Type B pancreatic cell (in vitro differentiated cells): ENCODE results near the gene CALR3. TPM values are rescaled to one million over a fixed set of nuclear protein-coding genes. Genes with fewer than 3 reads are reported as not detected.

ENCODE experiments used
- DNase-seq: peaks from one replicate; pipeline ENCODE4 v3.0.0; 2021; ENCODE audit warnings: mixed read lengths; ENCODE audit not compliant: unreplicated experiment; ENCODE audit errors: extremely low spot score
- H3K27ac Mint-ChIP-seq: 2 replicates; pipeline ENCODE4 v1.8.0; 2021; ENCODE audit warnings: mild to moderate bottlenecking, mixed read lengths
- H3K27me3 Mint-ChIP-seq: 2 replicates; pipeline ENCODE4 v1.8.0; 2021; ENCODE audit warnings: mixed read lengths
- H3K36me3 Mint-ChIP-seq: 2 replicates; pipeline ENCODE4 v1.8.0; 2021; ENCODE audit warnings: mixed read lengths
- H3K4me1 Mint-ChIP-seq: one replicate; pipeline ENCODE4 v1.8.0; 2021; ENCODE audit warnings: mixed read lengths; ENCODE audit not compliant: unreplicated experiment
- H3K4me3 Mint-ChIP-seq: 2 replicates; pipeline ENCODE4 v1.8.0; 2021; ENCODE audit warnings: mild to moderate bottlenecking, mixed read lengths
- H3K9me3 Mint-ChIP-seq: 2 replicates; pipeline ENCODE4 v1.8.0; 2021; ENCODE audit warnings: mixed read lengths
- total RNA-seq: library from RNA; stranded (reverse); gene quantifications from 2 replicates; pipeline ENCODE4 v1.2.1, GENCODE V29; 2021; ENCODE audit warnings: low replicate concordance
- TF ChIP-seq, protein P1 (sequence below): fragments of 200-600 bp; sonication (generic); conservative IDR thresholded peaks from 2 replicates; pipeline ENCODE4 v1.5.0; 2021; ENCODE audit warnings: antibody characterized with exemption, mild to moderate bottlenecking

The CALR3 gene
- total RNA-seq, 1 donor from 2014 or later = not detected

DNA sequence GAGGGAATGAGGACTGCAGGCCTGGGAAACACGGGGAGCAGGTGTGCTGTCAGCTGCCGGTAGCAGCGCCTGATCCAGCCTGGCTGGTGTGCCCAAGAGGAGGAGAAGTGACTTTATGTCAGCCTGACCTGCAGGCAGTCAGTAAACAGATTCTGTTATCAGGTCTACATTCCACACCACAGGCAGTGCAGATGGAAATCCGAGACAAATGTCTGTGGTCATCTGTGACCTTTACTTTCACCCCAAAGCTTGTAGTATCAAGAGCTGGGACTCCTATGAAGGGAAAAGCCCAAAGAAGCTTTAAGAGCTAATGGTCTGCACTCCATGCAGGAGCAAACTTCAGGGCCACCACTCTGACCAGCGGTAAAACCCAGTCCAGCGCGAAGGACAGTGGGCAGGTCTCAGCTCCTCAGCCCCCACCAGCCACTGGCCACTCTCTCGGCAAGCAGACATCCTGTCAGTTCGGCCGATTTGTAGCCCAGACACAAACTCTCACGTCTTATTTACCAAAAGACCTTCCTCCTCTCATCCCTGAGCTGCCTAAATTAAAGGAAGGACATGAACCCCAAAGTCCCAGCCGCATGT lies 31.9 kb downstream of the CALR3 start:
- TF ChIP-seq, protein P1, sequence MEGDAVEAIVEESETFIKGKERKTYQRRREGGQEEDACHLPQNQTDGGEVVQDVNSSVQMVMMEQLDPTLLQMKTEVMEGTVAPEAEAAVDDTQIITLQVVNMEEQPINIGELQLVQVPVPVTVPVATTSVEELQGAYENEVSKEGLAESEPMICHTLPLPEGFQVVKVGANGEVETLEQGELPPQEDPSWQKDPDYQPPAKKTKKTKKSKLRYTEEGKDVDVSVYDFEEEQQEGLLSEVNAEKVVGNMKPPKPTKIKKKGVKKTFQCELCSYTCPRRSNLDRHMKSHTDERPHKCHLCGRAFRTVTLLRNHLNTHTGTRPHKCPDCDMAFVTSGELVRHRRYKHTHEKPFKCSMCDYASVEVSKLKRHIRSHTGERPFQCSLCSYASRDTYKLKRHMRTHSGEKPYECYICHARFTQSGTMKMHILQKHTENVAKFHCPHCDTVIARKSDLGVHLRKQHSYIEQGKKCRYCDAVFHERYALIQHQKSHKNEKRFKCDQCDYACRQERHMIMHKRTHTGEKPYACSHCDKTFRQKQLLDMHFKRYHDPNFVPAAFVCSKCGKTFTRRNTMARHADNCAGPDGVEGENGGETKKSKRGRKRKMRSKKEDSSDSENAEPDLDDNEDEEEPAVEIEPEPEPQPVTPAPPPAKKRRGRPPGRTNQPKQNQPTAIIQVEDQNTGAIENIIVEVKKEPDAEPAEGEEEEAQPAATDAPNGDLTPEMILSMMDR = no peak
- no peaks in the 10 kb centered on the region for H3K27me3 Mint-ChIP-seq
- peaks cover 5% of the 10 kb centered on the region for H3K36me3 Mint-ChIP-seq
- H3K9me3 Mint-ChIP-seq = no peaks in the 10 kb centered on the region
- H3K4me1 Mint-ChIP-seq = peaks cover 44% of the 10 kb centered on the region
- peak overlapping the region; percentile 6 for H3K4me3 Mint-ChIP-seq
- no peak for DNase-seq
- peak overlapping the region; percentile 60 for H3K27ac Mint-ChIP-seq

DNA sequence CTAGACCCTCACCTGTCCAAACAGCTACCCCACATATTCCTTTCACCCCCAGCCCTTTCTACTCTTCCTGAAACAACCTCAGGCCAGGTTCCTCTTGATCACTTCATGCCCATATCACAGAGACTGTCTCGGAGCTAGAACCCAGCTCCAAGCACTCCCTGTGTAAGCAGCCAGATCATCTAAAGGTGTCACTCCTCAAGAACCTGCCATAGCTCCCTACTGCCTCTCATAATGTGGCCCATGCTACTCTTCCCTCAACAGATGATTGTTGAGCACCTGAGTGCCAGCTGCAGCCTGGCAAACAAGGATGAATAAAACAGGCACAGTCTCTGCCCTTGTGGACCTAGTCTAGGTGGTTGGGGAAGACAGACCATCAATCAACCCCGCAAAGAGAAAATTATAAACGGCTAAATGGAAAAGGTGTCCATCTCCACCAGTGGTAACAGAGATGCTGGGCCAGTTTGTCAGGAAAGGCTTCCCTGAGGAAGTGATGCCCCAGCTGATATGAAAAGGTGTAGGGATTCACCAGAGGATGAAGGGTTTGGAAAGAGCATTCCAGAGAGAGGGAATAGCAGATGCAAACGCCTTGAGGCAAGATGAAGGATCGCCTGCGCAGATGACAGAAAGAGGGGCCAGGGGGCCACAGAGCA lies 32.5 kb downstream of the CALR3 start:
- Mint-ChIP-seq H3K27me3 (no peaks in the 10 kb centered on the region), H3K27ac (peak overlapping the region; percentile 60), H3K4me1 (peaks cover 44% of the 10 kb centered on the region), H3K4me3 (peak overlapping the region; percentile 6), H3K9me3 (no peaks in the 10 kb centered on the region), H3K36me3 (peaks cover 5% of the 10 kb centered on the region)
- no peak for DNase-seq
- TF ChIP-seq, protein P1 = no peak

DNA sequence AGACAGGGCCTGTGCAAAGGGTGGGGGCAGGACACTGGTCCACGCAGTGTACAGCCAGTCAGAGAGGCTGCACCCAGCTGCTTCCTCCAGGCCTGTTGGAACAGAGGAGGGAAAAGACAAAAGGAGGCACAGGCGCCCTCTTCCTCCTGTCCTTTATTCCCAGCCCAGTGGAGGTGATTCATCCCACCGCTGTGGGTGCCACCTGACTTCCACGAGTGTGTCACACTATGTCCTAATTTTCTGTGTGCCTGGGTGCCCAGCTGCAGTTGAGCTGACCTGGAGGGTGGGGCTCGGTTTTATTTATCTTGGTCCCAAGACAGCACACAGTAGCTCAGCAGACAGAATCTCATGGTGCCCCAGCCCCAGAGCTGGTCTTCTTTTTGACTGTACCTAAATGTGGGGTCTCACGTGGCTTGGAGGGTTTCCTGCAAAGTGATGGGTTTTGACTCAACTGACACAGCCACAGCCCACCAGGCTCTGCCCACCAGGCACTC lies 33.2 kb downstream of the CALR3 start:
- H3K4me1 Mint-ChIP-seq = peaks cover 47% of the 10 kb centered on the region
- H3K4me3 Mint-ChIP-seq = no peak overlapping the region
- TF ChIP-seq, protein P1 = no peak
- no peaks in the 10 kb centered on the region for H3K9me3 Mint-ChIP-seq
- no peak for DNase-seq
- H3K27ac Mint-ChIP-seq = no peak overlapping the region
- peaks cover 5% of the 10 kb centered on the region for H3K36me3 Mint-ChIP-seq
- no peaks in the 10 kb centered on the region for H3K27me3 Mint-ChIP-seq

DNA sequence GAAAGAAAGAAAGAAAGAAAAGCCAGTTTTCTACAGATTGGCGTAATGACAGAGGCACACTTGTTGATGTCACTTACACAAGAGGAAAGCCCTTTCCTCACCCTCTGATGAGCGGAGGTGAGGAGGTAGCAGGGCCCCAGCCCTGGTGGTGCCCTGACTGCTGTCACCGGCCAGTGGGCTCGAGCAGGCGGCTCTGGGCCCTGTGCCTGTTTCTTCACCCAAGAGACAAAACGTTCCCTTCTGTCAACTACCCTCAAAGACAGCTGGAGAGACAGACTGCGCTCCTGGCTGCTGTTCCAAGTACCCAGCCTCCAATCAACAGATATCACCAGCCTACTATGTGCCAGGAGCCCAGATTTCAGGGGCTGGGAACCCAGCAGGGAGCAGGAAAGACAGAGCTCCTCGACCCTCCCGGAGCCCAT lies 34.3 kb downstream of the CALR3 start:
- TF ChIP-seq, protein P1 = no peak
- Mint-ChIP-seq H3K4me1 (peaks cover 51% of the 10 kb centered on the region), H3K9me3 (no peaks in the 10 kb centered on the region), H3K4me3 (no peak overlapping the region), H3K36me3 (peaks cover 5% of the 10 kb centered on the region), H3K27ac (no peak overlapping the region), H3K27me3 (no peaks in the 10 kb centered on the region)
- DNase-seq = no peak

DNA sequence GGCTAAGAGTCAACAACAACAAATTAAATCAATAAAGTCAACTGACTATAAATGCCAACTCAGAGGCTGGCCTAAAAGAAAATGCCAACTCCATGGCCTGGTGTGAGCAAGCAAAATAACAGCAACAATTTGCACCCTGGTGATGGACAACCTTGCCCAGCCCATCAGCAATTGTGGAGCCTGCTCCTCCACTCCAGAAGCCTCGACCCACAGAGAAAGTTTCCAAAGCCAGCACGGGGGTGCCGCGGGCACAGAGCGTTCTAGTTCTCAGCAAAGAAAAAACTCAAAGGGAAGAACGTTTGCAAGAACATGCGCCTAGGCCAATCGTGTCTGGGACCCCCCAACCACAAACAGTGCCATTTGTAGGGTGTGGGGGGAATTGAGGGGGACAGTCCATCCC lies 35.5 kb downstream of the CALR3 start:
- H3K4me3 Mint-ChIP-seq = no peak overlapping the region
- DNase-seq = no peak
- H3K9me3 Mint-ChIP-seq = no peaks in the 10 kb centered on the region
- H3K4me1 Mint-ChIP-seq = peaks cover 52% of the 10 kb centered on the region
- H3K27ac Mint-ChIP-seq = no peak overlapping the region
- H3K36me3 Mint-ChIP-seq = peaks cover 5% of the 10 kb centered on the region
- no peaks in the 10 kb centered on the region for H3K27me3 Mint-ChIP-seq
- TF ChIP-seq, protein P1 = no peak
